Rectal smooth muscle tissue (tissue), 1 donor: Measurements from ENCODE around the gene KLF2.
"Not testable (repeated sequence)": the region's sequence is repeated elsewhere in the genome, so short reads cannot be mapped to it uniquely, and the experiment has no call there.

Source experiments
- H3K27ac ChIP-seq: one replicate; pipeline ENCODE4 v1.7.0; 2013; ENCODE audit warnings: low read depth, low read length, inconsistent platforms
- H3K27me3 ChIP-seq: one replicate; pipeline ENCODE4 v1.7.0; 2013; ENCODE audit warnings: low read length; ENCODE audit not compliant: control insufficient read depth, insufficient read depth
- H3K36me3 ChIP-seq: one replicate; pipeline ENCODE4 v1.7.0; 2013; ENCODE audit warnings: low read length; ENCODE audit not compliant: control insufficient read depth, insufficient read depth
- H3K4me1 ChIP-seq: one replicate; pipeline ENCODE4 v1.7.0; 2013; ENCODE audit warnings: low read length; ENCODE audit not compliant: control insufficient read depth, insufficient read depth
- H3K4me3 ChIP-seq: one replicate; pipeline ENCODE4 v1.7.0; 2013; ENCODE audit warnings: low read length
- H3K9ac ChIP-seq: one replicate; pipeline ENCODE4 v1.7.0; 2013; ENCODE audit warnings: low read length

The KLF2 gene

DNA sequence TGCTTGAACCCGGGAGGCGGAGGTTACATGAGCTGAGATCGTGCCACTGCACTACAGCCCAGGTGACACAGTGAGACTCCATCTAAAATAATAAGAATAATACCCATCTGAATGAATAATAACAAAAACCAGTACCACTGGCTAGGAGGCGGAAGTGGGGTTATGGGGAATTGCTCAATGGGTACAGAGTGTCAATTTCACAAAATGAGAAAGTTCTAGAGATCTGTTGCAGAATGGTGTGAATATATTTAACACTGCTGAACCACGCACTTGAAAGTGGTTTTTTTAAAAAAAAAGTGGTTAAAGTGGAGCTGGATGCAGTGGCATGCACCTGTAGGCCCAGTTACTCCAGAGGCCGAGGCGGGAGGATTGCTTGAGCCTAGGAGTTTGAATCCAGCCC is 18.5 kb downstream of the KLF2 start:
- Histone ChIP-seq H3K36me3 (no peaks in the 10 kb centered on the region), H3K9ac (no peak overlapping the region), H3K27ac (peak overlapping the region; percentile 80), H3K4me3 (no peak overlapping the region), H3K4me1 (peaks cover 10% of the 10 kb centered on the region), H3K27me3 (no peaks in the 10 kb centered on the region)

DNA sequence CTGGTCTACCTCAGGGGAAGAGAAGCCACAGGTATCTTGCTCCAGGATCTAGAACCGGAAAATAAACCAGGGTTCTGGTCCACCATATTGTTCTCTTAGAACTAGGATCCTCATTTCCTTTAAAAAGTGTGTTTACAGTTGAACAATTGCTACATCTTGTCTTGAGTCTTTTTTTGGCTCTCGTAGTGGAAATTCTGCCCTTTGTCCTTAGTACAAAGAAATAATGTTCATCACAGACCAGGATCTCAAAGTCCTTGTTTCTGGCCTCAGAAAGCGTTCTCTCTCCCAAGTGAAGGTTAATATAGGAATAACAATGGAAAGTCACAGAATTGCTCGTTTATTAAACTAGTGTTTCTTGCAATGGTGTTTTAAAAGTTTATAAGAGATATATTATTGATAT is 20.8 kb downstream of the KLF2 start:
- Histone ChIP-seq H3K9ac (no peak overlapping the region), H3K36me3 (no peaks in the 10 kb centered on the region), H3K4me3 (no peak overlapping the region), H3K27ac (no peak overlapping the region), H3K27me3 (no peaks in the 10 kb centered on the region), H3K4me1 (peaks cover 5% of the 10 kb centered on the region)

DNA sequence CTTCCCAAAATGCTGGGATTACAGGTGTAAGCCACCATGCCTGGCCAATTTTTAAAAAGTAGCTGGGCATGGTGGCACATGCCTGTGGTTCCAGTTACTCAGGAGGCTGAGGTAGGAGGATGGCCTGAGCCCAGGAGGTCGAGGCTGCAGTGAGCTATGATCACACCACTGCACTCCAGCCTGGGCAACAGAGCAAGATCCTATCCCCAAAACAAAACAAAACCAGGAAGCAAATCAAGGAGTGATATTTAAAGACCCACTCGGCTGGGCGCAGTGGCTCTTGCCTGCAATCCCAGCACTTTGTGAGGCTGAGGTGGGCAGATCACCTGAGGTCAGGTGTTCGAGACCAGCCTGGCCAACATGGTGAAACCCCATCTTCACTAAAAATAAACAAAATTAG is 22.5 kb downstream of the KLF2 start:
- H3K9ac ChIP-seq, H3K4me1 ChIP-seq, H3K27me3 ChIP-seq, H3K27ac ChIP-seq, H3K36me3 ChIP-seq, H3K4me3 ChIP-seq: not testable (repeated sequence)

DNA sequence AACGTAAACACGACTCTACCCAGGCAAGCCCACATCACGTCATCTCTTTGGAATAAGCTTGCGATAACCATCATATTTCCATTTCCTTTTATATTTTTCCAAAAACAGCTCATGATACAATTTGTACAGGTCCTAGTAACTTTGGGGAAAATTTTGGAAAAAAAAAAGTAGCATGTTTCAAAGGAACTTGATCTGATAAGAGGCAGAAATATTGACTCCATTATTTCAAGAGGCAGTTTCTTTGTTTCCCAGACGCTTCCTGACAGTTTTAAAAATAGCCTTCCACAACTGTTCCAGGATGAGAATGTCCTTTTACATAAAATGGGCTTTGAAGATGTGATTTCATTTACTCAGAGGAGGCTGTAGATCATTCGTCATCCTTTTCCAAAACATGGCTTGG is 23.1 kb downstream of the KLF2 start:
- Histone ChIP-seq H3K9ac (no peak overlapping the region), H3K27me3 (no peaks in the 10 kb centered on the region), H3K4me1 (peaks cover under 1% of the 10 kb centered on the region), H3K36me3 (no peaks in the 10 kb centered on the region), H3K4me3 (no peak overlapping the region), H3K27ac (no peak overlapping the region)

DNA sequence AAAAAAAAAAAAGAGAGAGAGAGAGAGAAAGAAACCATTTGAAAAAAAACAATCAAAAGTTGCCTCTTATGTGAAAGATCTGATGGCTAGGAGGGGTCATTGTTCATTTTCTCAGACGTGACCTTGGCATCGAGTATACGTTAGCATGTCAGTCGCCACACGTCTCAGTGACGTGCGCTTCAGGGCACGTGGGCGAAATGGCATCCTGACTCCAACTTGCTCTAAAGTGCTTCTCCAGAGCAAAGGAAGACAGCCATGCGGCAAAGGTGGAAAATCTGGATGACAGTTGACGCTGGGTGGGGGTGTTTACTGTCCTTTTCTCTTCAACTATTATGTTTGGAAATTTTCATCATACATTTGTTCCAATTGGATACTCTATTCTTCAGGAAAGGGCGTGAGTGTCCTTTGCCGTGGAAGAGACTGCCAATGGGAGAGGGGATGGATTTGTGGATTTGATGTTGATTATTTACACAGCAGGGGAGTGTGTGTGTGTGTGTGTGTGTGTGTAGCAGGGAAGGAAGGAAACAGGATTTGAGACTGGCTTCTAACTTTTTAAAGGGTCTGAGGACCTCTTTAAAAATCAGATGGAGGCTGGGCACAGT is 25.0 kb downstream of the KLF2 start:
- Histone ChIP-seq H3K4me3 (no peak overlapping the region), H3K4me1 (no peaks in the 10 kb centered on the region), H3K27me3 (no peaks in the 10 kb centered on the region), H3K27ac (no peak overlapping the region), H3K36me3 (no peaks in the 10 kb centered on the region), H3K9ac (no peak overlapping the region)

DNA sequence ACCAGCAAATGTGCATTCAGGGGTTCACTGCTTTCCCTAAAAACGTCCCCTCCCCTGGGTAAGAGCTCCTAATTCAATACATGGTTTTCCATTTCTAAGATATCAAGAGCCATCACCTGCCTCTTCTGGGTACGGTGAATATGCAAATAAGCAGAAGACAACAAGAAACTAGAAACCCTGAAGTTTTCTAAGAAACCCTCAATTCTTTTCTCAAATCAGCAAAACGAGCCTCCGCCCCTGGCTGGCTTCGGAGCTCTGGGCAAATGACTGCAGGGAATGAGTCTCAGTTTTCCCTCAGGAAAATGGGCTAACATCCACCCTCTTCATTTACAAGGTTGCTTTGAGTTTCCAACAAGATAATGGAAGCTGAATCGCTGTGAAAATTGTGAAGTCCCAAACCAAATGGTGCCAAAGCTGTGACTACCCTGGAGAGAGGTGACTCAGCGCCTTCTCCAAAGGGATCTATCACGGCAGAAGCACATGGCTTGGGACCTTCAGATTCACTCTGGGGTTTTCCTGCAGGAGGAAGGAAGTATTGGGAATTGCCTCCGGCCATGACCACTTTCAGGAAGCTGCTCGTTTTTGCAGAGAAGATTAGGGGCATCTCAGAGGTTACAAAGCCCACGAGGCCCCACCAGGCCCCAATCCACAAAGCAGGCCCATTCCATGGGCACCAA is 26.6 kb downstream of the KLF2 start:
- no peak overlapping the region for H3K9ac ChIP-seq

DNA sequence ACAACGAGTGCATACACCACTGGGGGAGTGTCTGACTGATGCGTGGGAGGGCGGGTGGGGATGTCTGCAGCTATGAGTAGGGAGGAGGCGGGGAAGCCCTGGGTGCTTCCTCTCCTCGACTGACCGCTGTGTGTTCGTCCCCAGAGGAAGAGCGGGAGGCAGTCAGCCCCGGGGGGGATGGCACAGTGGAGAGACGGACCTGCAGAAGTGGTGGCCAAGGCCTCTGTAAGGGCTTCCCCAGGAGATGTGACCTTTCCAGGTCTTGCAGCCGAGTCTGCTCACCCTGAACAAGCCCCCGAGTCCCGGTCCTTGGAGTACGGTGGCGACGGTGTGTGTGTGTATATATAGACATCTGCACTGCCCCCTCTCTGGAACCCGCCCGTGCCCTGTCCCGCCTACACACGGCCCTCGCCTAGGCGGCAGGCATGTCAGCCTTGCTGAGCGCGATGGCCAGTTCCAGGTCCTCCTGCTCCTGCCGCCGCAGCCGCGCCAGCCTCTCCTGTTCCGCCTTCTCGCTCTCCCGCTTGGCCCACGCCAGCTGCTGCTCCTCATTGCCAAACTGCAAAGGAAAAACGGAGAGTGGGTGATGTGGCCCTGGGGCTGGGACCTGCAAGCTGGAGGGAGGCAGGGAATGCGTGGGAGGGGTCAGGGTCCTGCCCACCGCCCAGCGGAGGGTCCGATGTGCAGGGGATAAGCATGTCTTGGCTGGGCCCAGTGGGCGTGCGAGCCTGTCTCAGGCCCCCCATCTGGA is 30.8 kb downstream of the KLF2 start:
- Histone ChIP-seq H3K27ac (no peak overlapping the region), H3K4me1 (no peaks in the 10 kb centered on the region), H3K27me3 (no peaks in the 10 kb centered on the region), H3K9ac (no peak overlapping the region), H3K4me3 (no peak overlapping the region), H3K36me3 (no peaks in the 10 kb centered on the region)

More for the DNA sequence above, 26.6 kb downstream of the KLF2 start:
- H3K36me3 ChIP-seq: no peaks in the 10 kb centered on the region
- no peaks in the 10 kb centered on the region for H3K4me1 ChIP-seq
- H3K4me3 ChIP-seq: no peak overlapping the region
- no peak overlapping the region for H3K27ac ChIP-seq
- H3K27me3 ChIP-seq: no peaks in the 10 kb centered on the region

DNA sequence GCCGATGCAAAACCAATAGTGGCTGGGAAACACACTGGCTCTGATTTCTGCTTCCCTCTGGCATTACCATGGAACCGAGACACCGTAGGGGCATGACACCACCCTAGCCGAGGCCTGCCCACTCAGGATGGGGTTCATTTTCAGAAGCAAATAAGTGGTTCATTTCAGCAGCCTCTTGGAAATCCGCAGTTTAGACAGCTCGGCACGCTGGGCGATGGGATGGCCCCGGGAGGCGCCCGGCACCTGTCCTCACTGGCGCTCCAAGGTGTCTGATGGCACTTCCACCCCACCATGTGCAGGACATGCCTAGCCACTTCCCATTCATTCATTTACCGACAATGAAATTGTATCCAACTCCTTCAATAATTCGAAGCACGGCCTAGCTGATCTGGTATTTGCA is 33.8 kb downstream of the KLF2 start:
- H3K36me3 ChIP-seq: no peaks in the 10 kb centered on the region
- H3K4me3 ChIP-seq: no peak overlapping the region
- H3K27me3 ChIP-seq: no peaks in the 10 kb centered on the region
- H3K4me1 ChIP-seq: no peaks in the 10 kb centered on the region
- H3K27ac ChIP-seq: no peak overlapping the region
- H3K9ac ChIP-seq: no peak overlapping the region

DNA sequence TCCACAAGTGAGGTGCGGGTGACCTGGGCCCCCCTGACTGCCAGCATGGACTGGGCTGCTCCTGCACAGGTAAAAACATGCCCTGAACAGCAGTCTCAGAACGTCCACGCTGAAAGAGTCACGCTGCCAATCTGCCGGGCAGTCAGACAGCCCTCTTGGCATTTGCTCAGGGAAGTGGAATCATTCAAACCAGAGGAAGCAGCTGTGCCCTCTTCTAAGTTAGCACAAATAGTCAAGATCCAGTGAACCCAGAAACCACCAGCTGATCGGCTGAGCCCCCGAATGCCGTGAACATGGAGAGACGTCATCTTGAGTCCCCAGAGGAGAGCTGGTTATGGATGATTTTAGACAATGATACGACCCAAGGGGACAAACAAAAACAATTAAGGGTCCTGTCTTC is 34.4 kb downstream of the KLF2 start:
- Histone ChIP-seq H3K36me3 (no peaks in the 10 kb centered on the region), H3K9ac (no peak overlapping the region), H3K4me1 (no peaks in the 10 kb centered on the region), H3K27ac (no peak overlapping the region), H3K4me3 (no peak overlapping the region), H3K27me3 (no peaks in the 10 kb centered on the region)

DNA sequence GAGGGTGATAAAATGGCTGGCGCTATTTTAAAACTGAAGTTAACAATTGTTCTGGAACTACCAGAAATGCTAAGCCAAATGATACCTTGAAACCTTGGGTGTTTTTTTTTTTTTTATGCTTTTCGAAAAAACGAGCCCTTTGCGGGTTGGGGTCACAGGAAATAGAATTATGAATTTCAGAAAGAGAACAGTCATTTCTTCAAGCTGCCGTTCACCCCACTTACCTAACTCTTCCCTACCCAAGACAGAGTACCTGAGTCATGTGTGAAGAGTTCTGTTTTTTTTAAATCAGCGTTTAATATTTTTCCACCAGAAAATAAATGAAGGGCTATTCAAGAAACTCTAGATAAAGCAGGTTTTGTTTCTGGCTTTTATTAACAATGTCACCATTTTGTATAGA is 35.3 kb downstream of the KLF2 start:
- no peaks in the 10 kb centered on the region for H3K36me3 ChIP-seq
- H3K4me3 ChIP-seq: no peak overlapping the region
- no peak overlapping the region for H3K9ac ChIP-seq
- no peaks in the 10 kb centered on the region for H3K27me3 ChIP-seq
- H3K4me1 ChIP-seq: no peaks in the 10 kb centered on the region
- no peak overlapping the region for H3K27ac ChIP-seq

DNA sequence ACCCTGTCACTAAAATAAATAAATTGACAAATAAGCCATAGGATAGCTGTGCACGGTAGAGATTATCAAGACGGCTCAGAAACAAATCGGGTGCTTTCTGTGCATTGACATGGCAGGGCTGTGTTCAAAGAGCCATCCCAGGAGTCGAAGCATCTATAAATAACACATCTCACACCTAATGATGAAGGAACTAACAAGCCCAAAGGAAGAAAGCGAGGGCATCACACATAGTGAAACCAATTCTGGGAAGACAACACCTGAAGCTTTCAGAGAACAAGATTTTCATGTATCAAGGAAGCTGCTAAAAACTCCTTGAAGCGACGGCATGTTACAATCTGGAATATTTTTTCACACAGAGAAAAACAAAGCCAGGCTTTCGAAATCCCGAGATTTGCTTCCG is 36.1 kb downstream of the KLF2 start:
- H3K27ac ChIP-seq: no peak overlapping the region
- H3K4me1 ChIP-seq: no peaks in the 10 kb centered on the region

DNA sequence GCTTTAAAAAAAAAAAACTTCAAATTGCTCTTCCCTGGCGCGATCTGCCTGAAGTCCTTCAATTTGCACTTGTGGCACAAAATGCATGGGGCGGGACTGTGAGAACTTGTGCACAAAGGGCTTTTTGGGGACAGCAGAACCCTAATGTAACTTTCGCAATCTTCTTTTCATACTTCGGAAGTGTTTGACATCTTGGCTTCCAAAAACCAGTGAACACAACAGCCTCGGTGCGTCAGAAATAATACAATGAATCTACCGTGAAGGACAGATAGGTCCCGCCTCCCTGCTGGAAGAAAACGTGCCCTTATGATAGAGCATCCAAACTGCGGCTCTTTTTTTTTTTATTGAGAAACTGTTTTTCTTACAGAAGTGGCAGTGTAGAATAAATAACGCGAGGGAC is 36.6 kb downstream of the KLF2 start:
- H3K4me3 ChIP-seq: no peak overlapping the region
- no peaks in the 10 kb centered on the region for H3K36me3 ChIP-seq
- H3K27ac ChIP-seq: no peak overlapping the region
- no peaks in the 10 kb centered on the region for H3K27me3 ChIP-seq
- no peaks in the 10 kb centered on the region for H3K4me1 ChIP-seq
- H3K9ac ChIP-seq: no peak overlapping the region

More for the DNA sequence above, 36.1 kb downstream of the KLF2 start:
- H3K27me3 ChIP-seq: no peaks in the 10 kb centered on the region
- H3K4me3 ChIP-seq: no peak overlapping the region
- H3K9ac ChIP-seq: no peak overlapping the region
- H3K36me3 ChIP-seq: no peaks in the 10 kb centered on the region

DNA sequence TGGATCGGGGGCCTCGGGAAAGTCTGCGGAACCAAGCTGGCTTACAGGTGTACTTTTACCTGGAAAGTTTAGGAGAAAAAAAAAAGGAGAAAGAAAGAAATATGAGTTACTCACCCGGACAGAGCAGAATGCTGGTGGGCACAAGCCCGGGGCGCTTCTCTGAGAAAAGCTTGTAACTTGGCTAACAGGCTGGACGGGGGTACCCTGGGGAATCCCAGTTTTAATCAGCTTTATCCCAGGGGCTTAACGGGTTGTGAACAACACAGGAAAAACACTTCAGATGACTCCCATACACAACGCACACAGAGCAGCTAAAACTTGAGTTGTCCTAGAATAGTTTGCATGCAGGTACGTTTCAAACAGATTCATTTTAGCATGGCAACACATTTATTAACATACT is 37.3 kb downstream of the KLF2 start:
- Histone ChIP-seq H3K4me3 (no peak overlapping the region), H3K27me3 (no peaks in the 10 kb centered on the region), H3K27ac (no peak overlapping the region), H3K4me1 (no peaks in the 10 kb centered on the region), H3K9ac (no peak overlapping the region), H3K36me3 (no peaks in the 10 kb centered on the region)
